ENCODE measurements around the gene SLC20A1.
"Not testable (repeated sequence)": the region's sequence is repeated elsewhere in the genome, so short reads cannot be mapped to it uniquely, and the experiment has no call there.

Gene SLC20A1

DNA sequence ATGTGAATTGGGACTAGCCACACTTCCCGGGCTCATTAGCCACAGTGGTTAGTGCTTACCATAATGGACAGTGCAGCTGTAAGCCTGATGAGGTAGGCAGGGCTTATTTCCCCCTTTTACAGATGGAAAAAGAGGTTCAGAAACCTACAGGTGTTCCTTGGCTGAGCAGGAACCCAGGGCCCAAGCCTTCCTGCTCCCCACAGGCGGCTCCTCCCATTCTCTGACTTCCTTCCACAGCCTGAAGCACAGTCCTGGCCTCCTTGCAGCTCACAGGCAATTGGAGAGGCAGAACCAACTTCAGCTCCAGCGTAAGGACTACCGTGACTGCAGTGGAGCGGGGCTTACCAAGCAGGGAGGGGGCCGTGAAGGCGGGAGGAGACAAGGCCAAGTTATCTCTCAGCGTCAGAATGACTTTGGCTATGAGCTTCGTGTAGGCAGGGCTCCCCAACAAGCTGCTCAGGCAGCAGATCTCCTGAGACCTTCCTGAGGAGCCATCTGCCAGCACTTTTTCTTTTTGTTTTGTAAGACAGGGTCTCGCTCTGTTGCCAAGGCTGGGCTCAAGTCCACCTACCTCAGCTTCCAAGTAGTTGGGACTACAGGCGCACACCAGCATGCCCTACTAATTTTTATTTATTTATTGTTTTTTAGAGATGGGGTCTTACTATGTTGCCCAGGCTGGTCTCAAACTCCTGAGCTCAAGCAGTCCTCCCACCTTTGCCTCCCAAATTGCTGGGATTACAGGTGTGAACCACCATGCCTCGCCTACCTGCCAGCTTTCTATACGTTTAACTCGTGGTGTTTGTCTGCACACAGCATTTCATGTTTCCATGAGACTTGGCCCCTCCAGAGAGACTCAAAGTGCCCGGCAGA, 40.8 kb downstream of the SLC20A1 start:
- DNase-seq = no peak

DNA sequence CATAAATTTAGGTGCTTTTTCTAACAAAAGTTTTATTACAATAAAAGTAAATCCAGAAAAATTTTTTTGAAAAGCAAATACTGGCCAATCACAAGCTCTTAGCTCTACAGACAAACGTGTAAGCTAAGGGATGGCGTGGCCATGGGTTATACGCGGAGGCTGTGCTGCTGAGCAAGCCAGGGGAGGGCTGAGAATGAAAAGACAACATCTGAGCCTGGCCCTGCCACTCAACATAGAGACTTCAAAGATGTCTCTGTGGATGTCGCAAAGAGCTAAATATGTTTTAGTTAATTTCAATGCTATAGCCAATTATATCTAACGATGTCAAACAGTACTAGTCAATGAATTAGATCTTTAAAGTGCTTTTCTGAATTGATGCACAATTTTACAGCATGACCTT, 41.8 kb downstream of the SLC20A1 start:
- DNase-seq = no peak

DNA sequence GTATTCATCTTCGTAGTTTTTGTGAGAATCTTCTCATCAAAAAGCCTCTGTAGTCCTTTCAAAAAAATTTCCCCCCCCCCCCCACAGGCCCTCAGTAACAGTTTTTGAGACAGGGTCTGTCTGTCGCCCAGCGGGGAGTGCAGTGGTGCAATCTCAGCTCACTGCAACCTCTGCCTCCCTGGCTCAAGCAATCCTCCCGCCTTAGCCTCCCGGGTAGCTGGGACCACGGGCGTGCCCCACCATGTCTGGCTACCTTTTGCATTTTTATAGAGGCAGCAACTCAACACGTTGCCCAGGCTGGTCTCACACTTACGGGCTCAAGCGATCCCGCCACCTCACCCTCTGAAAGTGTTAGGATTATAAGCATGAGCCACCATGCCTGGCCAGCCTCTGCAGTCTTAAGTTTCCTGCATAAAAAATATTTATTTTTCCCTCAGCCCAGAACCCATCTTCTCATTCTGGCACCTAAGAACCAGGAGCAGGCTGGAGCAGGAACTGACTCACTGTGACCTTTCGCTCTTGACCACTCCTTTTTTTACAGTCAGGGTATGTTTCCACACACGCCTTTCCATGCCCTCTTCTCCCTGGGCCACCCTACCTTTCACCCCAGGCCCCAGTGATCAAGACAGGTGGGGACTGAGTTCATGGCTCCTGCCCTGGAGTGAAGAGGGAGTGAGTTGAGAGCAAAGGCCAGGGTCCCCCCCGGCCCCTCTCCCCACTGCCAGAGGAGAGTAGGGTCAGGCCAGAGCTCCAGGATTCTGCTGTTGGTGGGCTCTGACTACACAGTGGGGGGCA, 42.5 kb downstream of the SLC20A1 start:
- DNase-seq = no peak

DNA sequence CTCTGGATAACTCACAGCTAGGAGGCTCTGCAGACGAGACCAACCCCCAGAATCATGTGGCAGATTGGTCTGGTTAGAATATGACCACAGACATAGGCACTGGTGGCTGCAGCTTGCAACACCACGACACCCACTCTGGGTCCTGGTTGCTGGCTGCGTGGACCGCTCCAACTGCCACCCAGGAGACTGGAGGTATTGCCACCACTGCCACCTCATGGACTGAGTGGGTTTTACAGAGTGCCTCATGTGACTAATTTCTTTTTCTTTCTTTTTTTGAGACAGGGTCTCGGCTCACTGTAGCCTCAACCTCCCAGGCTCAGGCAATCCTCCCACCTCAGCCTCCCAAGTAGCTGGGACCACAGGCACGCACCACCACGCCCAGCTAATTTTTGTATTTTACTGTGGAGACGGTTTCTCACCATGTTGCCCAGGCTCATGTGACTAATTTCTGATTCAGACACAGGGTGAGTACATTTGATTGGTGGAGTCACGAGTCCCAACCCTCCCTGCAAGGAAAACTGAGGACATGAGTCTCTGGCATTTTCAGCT, 45.2 kb downstream of the SLC20A1 start:
- DNase-seq = peak; percentile 42

DNA sequence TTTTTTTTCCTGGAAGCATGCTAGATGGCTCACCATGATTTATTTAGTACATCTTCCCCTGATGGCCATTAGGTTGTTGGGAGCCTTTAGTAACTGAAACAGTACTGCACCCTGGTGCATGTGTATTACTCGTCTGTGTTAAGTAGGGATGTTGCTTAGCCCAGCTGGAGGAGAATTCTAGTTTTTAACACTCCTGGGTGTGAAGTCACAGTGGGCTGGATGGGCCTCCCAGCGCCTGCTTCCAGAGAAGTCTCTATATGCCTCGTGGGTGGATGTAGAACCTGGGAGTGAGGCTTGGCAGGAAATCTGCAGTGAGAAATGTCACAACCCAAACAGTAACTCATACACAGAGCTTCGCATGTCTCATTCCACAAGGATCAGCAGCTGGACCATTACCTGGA, 46.1 kb downstream of the SLC20A1 start:
- no peak for DNase-seq

DNA sequence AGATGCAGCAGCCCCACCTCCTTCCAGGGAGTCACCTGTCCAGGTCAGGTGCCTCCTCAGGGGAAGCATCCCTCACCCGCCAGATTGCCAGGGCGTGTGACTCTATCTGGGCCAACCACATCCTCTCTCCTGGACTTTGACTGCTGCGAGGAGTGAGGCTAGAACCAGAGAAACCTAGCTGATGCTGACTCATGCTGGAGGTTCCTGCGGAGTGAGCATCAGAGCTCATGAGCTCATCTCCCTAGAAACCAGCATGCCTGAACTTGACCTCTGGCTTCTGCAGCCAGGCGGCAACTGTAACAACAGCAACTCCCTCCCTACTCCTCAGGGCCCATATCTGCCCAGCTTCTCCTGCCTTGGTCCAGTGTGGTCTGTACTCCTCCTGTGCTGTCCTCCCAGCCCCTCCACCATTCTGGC, 46.8 kb downstream of the SLC20A1 start:
- DNase-seq = peak; percentile 26

DNA sequence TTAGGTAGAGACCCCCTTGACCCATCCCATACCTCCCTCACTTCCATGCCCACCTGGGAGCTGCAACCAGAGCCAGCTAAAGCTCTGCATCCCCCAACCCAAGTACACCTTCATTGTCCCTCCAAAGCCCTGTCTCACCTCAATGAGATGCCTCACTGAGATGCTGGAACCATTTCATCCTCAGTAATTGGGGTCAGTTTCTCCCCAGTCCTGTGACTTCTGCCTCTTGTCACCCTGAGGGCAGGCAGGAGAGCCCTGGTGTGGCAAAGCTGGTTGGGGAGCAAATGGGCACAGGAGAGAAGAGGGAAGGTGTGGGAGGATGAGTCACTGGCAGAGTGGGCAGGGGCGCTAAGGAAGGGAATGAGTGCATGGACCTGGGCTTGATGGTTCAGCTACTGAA, 47.2 kb downstream of the SLC20A1 start:
- no peak for DNase-seq

DNA sequence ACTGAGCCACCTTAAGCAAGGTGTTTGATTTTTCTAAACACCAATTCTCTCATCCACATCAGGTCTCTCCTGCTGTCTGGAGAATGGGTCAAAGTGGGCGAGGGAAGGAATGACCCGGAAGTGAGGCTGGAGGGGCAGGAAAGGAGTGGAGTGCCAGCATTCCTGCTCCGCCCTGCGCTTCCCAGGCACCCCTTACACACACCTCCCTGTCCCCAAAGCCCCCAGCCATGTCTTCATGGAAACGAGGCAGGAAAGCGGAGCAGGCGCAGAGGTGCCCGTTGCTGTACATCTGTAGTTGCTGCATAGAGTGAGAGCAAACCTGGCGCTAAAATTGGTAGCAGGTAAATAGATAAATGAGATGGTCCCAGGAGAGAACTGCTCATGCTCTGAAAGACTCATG, 47.9 kb downstream of the SLC20A1 start:
- no peak for DNase-seq

DNA sequence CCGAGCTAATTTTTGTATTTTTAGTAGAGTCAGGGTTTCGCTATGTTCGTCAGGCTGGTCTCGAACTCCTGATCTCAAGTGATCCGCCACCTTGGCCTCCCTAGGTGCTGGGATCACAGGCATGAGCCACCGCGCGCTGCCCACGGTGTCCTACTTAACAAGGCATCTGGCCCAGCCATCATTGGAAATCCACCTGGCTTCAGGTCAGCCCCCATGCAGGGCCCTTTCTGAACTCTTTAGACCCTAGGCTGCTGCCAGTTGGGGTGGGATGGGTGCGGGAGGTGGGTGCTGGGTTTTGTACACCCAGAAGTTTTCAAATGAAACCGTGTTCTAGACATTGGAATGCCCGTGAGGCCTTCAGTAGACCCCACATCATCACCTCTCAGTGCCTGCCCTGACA, 48.4 kb downstream of the SLC20A1 start:
- no peak for DNase-seq

DNA sequence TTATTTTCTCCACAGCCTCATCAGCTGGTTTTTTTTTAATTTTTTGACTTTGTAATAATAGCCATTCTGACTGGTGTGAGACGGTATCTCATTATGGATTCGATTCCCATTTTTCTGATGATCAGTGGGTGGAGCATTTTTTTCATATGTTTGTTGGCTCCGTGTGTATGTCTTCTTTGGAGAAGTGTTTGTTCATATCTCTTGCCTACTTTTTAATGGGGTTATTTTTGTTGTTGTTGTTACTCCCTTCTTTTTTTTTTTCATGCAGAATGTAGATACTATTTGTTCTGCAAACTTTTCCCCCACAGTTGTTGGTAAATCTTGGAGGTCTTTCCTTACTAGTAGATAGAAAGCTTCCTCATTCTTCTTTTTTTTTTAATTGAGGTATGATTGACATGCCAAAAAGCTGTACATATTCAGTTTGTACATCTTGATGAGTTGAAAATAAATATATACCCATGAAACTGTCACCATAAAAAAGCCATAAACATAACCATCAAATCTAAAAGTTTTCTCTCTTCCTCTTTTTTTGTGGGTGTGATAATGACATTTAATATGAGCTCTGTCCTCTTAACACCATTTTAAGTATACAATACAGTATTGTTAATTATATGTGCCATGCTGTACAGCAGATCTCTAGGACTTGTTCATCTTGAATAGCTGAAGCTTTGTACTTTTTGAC, 53.2 kb downstream of the SLC20A1 start:
- no peak for DNase-seq

DNA sequence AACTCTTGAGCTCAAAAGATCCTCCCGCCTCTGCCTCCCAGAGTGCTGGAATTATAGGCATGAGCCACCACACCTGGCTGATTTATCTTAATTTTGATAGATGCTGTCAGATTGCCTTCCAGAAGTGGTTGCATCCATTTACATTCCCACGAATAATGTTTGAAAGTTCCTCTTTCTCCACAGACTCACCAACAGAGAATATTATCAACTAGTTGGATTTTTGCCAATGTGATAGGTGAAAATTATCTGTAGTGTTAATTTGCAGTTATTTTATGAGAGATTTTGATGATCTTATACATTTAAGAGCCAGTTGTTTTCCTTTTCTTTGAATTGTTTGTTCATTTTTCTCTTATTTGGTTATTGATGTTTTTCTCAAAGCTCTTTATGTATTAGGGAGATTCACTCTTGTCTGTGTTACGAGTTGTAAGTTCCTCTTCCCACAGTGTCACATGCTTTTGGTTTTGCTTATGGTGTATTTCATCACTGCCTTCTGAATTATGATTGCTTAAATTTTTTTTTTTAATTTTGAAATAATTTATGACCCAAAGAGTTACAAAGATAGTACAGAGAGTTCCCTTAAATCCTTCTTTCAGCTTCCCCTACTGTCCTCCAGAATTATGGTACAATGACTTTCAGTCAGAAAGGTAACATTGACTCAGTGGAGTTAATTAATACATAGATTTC, 54.4 kb downstream of the SLC20A1 start:
- peak; percentile 30 for DNase-seq

DNA sequence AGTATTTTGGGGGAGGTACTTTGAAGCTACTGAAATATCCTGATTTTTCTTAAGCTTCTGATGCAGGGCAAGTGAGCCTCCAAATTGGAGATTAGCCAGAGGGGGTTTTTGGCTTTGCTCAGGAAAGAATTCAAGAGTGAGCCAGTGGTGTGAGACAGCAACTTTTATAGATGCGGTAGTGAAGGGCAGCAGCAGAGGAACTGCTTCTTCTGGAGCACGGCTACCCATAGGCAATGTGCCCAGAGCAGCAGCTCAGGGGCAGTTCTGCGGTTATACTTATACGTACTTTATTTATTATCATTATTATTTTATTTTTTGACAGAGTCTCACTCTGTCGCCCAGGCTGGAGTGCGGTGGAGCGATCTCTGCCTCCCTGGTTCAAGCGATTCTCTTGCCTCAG, 55.3 kb downstream of the SLC20A1 start:
- DNase-seq = no peak

DNA sequence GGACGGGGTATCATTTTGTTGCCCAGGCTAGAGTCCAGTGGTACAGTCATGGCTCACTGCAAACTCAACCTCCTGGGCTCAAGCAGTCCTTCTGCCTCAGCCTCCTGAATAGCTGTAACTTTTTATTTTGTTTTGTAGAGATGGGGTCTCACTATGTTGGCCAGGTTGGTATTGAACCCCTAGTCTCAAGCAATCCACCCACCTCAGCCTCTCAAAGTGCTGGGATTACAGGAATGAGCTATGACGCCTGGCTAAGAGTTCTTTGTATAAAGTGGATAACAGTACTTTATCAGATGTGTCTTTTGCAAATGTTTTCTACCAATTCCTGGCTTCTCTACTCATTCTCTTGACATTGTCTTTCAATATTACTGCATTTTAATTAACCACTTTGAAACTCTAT, 57.9 kb downstream of the SLC20A1 start:
- DNase-seq = no peak

DNA sequence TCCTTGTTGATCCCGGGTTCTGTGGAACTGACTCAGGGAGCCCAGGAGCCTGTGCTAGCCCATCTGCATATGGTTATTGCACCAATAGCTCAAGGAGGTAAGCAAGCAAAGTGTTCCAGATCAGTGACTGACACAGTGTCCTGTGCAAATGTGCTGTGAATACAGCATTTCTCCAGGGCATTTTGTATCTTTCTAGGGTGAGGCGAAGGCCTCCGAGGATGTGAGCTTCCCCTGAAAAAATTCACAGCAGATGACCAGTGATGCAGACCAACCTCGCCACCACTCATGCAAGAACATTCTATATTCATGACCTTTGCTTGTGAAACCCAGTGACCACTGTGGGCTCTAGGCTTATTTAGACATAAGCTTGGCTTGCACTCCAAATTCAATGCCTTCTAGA, 59.8 kb downstream of the SLC20A1 start:
- no peak for DNase-seq

DNA sequence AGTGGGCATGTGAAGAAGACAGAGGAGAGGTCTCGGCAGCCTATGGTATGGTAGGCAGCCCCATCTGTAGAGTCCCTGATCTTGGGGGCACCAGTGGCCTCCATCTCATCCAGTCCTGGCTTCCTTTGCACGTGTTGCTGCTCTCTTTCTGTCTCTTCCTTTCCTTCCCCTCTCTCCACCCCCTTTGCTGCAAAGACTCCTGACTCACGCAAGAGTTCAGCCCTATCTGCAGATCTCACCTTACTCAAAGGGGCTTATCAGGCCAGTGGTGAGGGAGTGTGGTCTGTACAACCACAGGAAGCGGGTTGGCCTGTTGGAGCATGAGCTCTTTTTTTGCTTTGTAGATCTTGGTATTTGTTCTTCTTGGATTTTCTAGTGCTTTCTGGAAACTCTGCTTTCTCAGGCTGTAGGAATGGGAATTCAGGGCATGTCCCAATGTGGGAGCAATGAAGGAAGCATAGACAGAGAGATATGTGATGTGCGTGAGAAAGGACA, 60.5 kb downstream of the SLC20A1 start:
- DNase-seq = peak; percentile 82

DNA sequence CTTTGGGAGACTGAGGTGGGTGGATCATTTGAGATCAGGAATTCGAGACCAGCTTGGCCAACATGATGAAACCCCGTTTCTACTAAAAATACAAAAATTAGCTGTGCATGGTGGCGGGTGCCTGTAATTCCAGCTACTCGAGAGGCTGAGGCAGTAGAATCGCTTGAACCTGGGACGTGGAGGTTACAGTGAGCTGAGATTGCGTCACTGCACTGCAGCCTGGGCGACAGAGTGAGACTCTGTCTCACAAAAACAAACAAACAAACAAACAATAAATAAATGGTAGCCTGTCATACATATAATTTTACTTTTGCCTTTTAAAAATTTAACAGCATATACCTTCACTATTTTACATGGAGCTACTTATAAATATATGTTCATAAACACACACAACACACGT, 61.2 kb downstream of the SLC20A1 start:
- not testable (repeated sequence) for DNase-seq

DNA sequence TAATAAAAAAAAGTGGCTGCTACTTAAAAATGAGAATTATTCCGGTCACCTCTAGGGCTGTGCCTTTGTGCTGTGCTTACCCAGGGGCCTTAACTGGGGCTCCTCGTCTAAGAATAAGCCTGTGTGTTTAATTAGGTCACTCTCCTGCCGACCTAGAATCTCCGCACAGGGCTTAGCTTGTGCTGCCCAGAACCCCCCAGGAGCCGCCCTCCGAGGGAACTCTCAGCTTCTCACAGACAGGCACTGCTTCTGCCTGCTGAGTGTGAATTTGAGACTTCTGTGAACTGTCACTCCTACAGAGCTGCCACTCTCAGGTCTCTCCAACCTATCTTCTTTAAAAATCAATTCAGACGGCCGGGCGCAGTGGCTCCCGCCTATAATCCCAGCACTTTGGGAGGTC, 63.2 kb downstream of the SLC20A1 start:
- DNase-seq = no peak

DNA sequence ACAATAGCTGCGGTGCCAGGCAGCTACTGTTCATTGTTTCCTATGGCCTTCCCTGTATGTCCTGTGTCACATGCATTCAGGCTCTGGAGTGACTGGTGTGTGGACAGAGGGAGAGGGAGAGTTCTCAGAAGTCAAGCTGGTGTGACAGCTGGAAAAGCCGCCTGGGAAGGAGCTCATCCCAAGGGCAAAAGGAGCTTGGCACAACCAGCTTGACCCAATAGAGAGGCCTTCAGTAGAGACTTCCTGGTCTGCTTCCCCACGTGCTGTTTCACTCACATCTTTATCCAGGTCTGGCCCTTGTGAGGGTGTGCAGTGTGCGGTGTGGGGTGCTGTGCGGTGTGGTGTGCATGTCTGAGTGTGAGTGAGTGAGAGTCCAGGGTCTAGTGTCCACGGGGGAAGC, 64.0 kb downstream of the SLC20A1 start:
- no peak for DNase-seq

DNA sequence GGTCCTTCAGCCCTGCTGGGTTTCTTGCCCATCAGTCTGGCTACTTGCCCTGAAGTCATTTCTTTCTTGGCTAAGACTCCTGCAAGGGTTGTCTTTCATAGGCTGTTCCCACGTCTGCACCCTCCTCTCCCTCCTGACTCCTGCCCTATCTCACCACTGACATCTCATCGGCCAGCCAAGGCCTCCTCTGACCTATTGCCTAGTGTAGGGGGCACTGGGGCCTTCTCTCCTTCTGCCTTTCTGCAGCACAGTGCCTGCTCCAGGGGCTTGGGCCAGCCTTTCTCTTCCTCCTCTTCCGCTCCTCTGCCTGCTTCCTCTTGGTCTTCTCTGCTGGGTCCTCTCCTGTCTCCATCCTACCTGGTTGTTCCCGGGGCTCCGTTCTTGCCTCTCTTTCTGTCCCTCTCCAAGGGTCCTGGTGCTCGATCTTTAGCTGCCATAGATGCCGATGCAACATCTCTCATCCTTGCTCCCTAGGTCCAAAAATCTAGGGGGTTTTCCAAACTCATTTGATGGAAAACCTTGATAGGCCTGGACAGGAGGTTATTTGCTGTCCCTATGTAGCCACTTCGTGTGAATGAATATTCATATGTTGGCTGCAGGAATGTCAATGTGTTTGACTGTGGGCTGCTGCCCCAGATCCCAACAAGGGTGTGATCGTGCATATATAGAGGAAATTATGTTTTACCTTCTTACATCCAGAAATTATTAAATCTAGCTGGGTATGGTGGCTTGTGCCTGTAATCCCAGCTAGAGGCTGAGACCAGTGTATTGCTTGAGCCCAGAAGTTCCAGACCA, 65.4 kb downstream of the SLC20A1 start:
- DNase-seq = no peak

DNA sequence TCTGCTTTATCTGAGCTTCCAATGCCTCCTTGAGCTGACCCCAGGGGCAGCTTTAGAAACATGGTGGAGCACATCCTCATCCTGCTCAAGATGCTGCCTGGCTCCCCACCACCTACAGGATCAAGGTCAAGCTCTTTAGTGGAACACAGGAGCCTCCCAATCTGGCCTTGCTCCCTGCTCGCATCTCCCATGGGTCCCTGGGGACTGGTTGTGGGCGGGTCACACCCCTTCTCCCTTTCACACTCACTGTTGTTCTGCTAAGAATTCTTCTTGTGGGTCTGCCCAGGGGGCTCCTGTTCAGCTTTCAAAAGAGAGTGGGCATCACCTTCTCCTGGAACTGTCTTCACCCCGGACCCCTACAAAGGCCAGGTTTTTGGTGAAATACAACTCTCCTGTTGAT, 66.7 kb downstream of the SLC20A1 start:
- no peak for DNase-seq

DNA sequence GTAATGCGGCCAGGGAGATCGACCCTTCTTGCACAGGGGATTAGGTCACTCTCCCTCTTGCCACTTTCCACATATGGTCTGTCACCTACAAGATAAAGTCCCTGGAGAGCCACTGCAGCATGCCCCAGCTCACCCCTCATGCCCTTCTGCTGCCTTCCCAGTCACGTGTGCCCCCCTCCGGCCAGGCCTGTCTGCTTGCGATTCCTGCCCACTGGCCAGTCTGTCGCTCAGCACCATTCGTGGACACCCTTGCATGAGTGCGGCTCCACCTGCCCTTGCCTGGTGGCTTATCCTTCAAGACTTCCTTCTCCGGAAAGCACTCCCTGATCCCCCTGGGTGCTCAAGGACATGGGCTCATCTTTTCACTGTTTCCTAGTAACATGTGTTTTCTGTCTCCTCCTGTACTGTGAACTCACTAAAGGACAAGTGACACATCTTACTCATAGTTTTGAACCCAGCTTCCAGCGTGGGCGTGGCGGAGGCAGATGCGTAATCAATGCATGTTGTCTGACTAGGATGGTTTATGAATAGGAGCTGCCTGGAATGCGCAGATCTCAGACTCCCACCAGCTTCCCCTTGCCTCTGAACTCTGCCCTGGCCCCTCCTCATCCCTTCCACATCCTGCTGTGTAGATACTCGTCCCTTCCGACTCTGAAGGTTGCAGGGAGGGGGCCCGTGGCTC, 67.3 kb downstream of the SLC20A1 start:
- no peak for DNase-seq
